NCI-H1417 (cell line): Measurements from ENCODE around the gene RFX3.
A peak's percentile ranks its signal among the peaks of the same experiment; 100 is the strongest.

ENCODE experiments used
- DNase-seq, 3 experiments: peaks; one replicate each; lab custom pipeline; 2025; lab: John Stamatoyannopoulos, UW

The RFX3 gene

GRCh38 chr9:3525836-3526164, at the start of gene RFX3:
Gene RFX3, minus strand, starts transcription at chr9:3526001. Its CDS starts 130,413 bp downstream, at chr9:3395588.
- DNase-seq, result peak; percentile 77 to 94 (median 85)

DNA sequence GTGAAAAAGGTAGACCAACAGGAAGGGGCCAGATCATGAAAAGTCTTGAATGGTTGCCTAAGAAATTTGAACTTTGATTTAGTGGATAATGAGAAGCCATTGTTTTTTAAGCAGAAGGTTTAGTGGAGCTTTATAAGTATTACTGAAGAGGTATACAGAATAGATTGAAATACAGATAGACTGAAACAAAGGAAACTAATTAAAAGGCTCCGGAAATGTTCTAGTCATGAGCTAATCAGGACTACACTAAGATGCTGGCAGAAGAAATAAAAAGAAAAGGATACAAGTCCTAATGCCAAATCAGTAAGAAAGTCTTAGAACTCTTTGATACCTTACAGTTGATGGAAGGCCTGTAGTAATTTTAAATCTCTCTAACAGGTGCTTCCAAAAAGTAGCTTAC, 45.7 kb upstream of the RFX3 start:
- DNase-seq, result no peak

DNA sequence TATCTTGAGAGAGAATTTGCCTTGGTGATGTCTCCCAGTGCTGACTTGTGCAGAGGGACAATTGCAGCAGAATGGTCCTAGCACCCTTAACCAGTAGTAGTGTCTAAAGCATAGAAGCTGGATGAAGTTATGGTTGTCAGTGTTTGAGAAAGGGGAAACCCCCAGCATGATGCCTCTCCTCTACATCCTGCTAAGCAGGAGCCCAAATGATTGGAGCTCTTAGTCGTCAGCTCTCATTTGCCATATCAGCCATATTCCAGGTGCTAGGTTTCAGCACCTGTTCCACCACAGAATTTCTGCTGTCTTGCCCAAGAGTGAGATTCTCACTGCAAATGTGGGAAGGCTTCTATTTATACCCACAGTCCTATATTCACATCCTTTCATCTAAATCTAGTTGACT, 43.7 kb upstream of the RFX3 start:
- DNase-seq, result no peak

GRCh38 chr9:3567988-3568387, 42.2 kb upstream of the RFX3 start:
- peak in 1 of 3 experiments; percentile 0 for DNase-seq

DNA sequence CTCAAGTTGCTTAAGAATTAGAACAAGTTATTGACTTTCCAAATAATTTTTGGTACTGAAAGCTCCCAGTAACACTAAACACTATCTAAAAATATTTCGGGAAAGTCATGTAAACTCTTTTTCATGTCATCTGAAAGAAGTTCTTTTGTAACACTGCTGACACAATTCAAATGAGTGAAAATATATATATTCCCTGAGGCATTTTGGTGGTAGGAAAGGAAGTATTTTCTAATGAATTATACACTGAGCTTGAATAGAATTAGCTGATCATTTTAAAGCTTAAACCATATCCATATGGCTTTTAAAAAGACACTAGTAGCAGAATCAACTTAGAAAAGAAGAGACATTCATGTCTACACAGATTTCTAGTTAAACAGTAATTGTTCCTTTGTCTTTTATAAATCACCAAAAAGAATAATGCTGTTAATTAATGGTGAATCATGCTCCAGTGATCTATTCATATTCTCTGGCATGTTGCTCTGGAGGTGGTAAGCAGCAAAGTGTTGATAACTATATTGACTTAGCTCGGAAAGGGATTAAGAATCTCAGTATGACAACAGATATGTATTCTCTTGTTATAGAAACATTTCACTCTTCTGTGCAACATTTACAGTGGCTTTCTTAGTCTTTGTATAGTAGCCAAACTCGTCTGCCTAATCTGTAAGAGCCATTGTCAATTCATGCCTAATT, 27.4 kb upstream of the RFX3 start:
- DNase-seq, result peak in 1 of 3 experiments; percentile 54

GRCh38 chr9:3549225-3549624, 23.4 kb upstream of the RFX3 start:
- DNase-seq, result no peak

- no peak for DNase-seq
Measured at GRCh38 chr9:3548648-3549047, 22.8 kb upstream of the RFX3 start.

- no peak for DNase-seq
Measured at GRCh38 chr9:3541206-3541605, 15.4 kb upstream of the RFX3 start.

DNA sequence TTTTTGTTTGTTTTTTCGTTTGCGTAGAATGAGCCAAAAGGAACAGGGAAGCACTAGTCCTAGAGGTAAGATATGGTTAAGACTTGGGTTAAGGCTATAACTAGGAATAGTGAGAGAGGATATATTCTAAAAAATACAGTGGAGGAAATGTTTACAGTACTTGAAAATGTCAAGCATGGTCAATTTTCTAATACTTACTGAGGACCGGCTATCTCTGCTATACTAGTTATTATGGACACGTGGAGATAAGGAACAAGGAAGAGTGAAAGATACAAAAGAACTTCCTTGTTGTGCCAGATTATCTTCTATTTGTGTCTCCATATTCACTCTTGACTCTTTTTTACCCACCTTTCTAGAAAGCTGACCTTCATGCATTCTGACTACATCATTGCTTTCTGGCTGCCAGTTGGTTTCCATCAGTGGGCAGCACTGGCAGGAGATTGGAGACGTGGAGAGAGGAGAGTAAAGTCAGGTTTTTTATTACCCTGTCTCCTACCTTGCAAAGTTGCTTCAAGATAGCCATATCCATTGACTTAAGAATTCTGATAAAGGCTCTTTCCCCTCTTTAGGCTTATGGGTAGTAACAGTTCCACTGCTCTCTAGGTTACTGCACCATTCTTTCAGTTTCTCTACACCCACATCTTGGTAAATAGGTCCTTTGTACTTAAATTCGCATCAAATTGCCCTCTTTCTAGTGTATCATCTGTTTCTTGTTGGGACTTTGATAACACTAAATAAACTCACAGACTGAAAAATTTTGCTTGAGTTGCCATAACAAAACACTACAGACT, 9.0 kb upstream of the RFX3 start:
- DNase-seq, result no peak

DNA sequence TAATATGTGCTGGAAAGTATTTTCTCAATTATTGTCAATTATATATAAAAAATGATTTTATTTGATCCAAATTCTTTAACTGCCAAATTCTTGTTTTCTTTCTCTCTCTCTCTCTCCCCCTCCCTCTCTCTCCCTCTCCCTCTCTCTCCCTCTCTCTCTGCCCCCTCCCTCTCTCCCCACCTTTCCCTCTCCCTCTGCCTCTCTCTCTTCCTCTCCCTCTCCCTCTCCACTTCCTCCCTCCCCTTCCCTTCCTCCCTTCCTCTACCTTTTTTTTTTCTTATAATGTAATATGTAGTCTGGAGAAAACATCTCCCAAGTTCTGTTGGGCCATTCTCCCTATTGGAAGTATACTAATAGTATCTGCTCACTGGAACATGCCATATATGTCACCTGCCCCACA, 6.4 kb upstream of the RFX3 start:
- no peak for DNase-seq

- DNase-seq, result peak in 1 of 3 experiments; percentile 47
Measured at GRCh38 chr9:3528451-3528850, 2.6 kb upstream of the RFX3 start.

- DNase-seq, result peak in 2 of 3 experiments; percentile 82 to 87
Measured at GRCh38 chr9:3526997-3527940, 1.5 kb upstream of the RFX3 start.

DNA sequence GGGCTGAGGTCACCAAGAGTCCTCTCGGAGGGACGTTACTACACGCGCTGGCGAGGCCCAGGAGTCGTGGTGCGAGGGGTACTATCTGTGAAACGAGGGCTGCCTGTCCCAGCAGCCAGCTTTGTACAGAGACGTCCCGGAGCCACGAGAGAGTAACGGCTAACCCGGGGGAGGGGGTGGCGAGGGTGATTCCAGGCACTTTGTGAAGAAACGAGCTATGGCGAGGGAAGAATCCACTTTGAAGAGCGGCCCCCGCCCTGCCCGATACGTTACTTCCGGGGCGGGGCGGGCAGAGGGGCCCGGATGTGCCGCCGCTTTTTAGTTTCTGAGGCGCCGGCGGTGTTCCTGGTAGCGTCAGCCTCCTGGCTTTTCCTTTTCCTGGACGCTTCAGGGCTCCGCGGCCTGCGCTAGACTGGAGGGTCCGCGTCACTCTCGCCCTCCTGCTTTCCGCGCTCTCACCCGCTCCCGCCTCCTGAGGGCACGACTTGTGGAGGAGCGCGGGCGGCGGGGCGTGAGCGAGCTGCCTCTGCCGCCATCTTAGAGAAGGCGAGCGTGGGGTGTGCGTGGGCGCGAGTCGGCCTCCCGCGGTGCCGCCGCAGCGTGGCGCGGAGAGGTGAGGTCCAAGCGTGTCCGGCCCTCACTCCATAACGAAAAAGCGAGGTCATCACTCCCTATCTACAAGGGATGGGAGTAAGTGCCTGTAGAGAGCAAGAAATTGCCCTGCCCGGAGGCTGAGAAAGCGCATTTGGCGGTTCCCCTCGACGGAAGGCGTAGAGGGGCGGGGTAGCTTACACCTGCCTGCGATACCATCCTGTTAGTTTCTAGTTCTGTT, 580 bp upstream of the RFX3 start:
- DNase-seq, result peak; percentile 86 to 91 (median 89)

DNA sequence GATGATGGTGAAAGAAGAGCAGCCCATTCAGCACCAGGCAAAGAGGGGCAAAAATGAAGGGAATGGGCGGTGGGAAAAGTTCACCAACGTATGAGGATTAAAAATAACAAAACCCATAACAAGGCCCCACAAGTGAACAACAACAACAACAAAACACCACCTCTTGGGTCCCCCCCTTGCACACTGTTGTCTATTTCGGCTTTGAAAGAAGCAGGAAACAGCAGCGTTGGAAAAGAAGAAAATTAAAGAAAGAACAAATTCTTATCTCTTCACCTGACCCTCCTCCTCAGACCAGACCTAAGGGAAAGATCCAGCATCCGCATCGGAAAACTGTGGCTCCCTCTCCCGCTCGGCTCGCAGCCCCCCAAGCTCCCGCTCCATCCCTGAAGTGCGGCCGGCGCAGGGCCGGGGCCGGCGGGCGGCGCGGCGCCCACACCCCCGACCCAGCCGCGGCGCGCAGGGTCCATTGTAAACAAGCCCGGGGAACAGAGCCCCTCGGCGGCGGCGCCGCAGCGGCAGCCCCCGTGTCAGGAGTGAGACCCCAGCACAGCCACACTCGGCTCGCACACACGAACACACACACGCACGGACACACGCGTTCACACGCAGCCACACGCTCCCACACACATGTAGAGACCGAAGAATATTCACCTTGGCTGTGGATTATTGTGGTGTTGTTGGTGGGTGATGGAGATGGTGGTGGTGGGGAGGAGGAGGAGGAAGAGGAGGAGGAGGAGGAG, 535 bp downstream of the RFX3 start:
- peak in 1 of 3 experiments; percentile 59 for DNase-seq

GRCh38 chr9:3521966-3522365, 3.8 kb downstream of the RFX3 start:
- DNase-seq, result no peak

DNA sequence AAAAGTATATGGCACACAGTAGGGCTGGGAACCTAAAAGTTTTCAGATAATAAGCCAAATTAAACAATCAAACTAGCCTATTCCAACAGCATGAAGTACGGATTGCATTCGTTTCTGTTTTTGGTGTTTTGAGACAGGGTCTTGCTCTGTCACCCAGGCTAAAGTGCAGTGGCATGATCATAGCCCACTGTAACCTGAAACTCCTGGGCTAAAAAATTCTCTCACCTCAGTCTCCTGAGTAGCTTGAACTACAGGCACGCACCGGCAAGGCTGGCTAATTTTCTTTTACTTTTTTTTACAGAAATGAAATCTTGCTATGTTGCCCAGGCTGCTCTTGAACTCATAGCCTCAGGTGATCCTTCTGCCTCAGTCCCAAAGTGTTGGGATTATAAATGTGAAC, 5.2 kb downstream of the RFX3 start:
- DNase-seq, result no peak

DNA sequence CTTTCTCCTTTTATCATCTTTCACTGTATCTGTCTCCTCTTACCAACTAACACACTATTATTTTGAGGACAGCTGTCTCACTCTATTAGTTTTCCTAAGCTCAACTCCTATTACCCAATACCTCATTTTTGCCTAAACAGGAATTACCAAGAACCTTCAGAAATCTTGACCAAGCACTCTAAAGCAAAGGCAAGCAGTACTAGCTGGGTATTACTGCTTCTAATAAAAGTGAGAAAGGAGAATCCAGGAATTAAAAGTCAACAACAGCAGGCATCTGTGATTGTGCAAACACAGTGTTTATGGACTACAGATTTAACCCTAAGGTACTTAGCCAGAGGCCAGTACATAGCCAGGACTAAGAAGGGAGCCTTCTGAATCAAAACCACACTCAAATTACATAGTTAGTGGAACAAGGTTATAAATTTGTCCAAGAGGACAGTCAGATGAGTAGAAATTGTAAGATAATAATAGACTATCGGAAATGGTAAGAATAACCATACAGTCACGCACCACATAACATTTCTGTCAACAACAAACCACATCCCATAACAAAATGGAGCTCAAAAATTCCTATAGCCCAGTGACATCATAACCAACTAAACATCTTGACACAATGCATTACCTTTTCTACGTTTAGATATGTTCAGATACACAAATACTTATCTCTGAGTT, 8.3 kb downstream of the RFX3 start:
- DNase-seq, result peak in 1 of 3 experiments; percentile 22

- DNase-seq, result no peak
Measured at GRCh38 chr9:3516667-3517330, 9.0 kb downstream of the RFX3 start.

DNA sequence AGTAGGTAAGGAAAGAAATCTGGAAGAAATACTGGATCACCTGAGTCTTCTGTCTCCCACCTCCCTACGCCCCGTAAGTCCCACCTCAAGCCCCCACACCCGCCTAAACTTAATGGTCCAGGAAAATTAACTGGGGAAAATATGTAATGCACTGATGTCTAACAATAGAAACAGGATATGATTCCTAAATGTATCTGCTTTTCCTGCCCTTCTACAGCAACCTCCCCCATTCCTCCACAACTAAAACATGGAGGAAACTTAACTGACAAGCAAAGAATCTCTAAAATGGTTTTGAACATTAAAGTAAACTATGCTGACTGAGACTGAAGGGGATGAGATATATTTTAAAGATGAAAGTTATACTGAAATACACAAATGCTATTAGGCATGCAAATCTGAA, 10.4 kb downstream of the RFX3 start:
- DNase-seq, result no peak

- no peak for DNase-seq
Measured at GRCh38 chr9:3514786-3515185, 11.0 kb downstream of the RFX3 start.
